A673 (cell line): ENCODE data around the gene COG7. TPM values are rescaled to one million over a fixed set of nuclear protein-coding genes. Genes with fewer than 3 reads are reported as not detected.

Experiments
- BruUV-seq: library from RNA; stranded (reverse); fragments of 400-500 nt; replicated peaks from 2 replicates; lab custom pipeline; 2021; lab: Mats Ljungman, UMichigan
- CTCF ChIA-PET: fragments of 300-600 bp; sonication (Branson Sonifier 250); formaldehyde crosslinking; loops from one replicate; lab custom pipeline; 2022; ENCODE audit warnings: antibody characterized with exemption; lab: Charles Lee
- POLR2A ChIA-PET: fragments of 300-600 bp; sonication (Branson Sonifier 250); formaldehyde crosslinking; loops from one replicate; lab custom pipeline; 2022; ENCODE audit warnings: antibody characterized with exemption; ENCODE audit not compliant: low non-redundant PET; lab: Charles Lee
- DNase-seq: peaks from one replicate; pipeline ENCODE4 v3.0.0-alpha.2; 2015; ENCODE audit warnings: low spot score
- H3K27ac ChIP-seq: fragments of 200-600 bp; sonication (generic); 2 replicates; pipeline ENCODE4 v1.5.1; 2016; ENCODE audit warnings: mixed run types, low read depth, mild to moderate bottlenecking, mixed read lengths, antibody characterized with exemption, low read length; ENCODE audit not compliant: poor library complexity, severe bottlenecking
- H3K27me3 ChIP-seq: fragments of 200-600 bp; sonication (generic); replicated peaks from 2 replicates; pipeline ENCODE4 v1.6.1; 2017; ENCODE audit warnings: mixed run types, low read depth, mild to moderate bottlenecking, mixed read lengths, antibody characterized with exemption, low read length; ENCODE audit not compliant: insufficient read depth, poor library complexity
- H3K36me3 ChIP-seq: fragments of 200-600 bp; sonication (generic); 2 replicates; pipeline ENCODE4 v1.6.1; 2016; ENCODE audit warnings: mixed run types, mild to moderate bottlenecking, mixed read lengths, antibody characterized with exemption, low read length; ENCODE audit not compliant: insufficient read depth, poor library complexity, severe bottlenecking
- H3K4me1 ChIP-seq: fragments of 200-600 bp; sonication (generic); 2 replicates; pipeline ENCODE4 v1.6.1; 2017; ENCODE audit warnings: mixed run types, mild to moderate bottlenecking, mixed read lengths, antibody characterized with exemption, low read length; ENCODE audit not compliant: insufficient read depth, poor library complexity, severe bottlenecking
- H3K4me3 ChIP-seq: fragments of 200-600 bp; sonication (generic); 2 replicates; pipeline ENCODE4 v1.5.1; 2016; ENCODE audit warnings: low read depth, mixed run types, mild to moderate bottlenecking, mixed read lengths, low read length; ENCODE audit not compliant: poor library complexity, severe bottlenecking
- H3K9me3 ChIP-seq: fragments of 200-600 bp; sonication (generic); 2 replicates; pipeline ENCODE4 v1.6.1; 2016; ENCODE audit warnings: mixed run types, low read depth, mild to moderate bottlenecking, mixed read lengths, antibody characterized with exemption, low read length; ENCODE audit not compliant: poor library complexity, severe bottlenecking
- EZH2 ChIP-seq: fragments of 200-600 bp; sonication (generic); IDR thresholded peaks from 2 replicates; pipeline ENCODE4 v1.6.1; 2017; ENCODE audit warnings: borderline replicate concordance, low read depth, mild to moderate bottlenecking, mixed read lengths, antibody characterized with exemption, low read length; ENCODE audit not compliant: poor library complexity, severe bottlenecking
- intact Hi-C: fragments of 100-400 bp; cut with micrococcal nuclease; formaldehyde crosslinking; loops from one replicate; pipeline ENCODE4 v1.10.0; 2022; ENCODE audit not compliant: unreplicated experiment
- total RNA-seq: library from RNA; stranded (reverse); gene quantifications from 2 replicates; pipeline ENCODE4 v1.2.3, GENCODE V29; 2021
- TF ChIP-seq, protein P1 (sequence below): fragments of 300-800, 200-600 bp; sonication (generic); conservative IDR thresholded peaks from 2 replicates; pipeline ENCODE4 v1.5.1; 2017; ENCODE audit warnings: low read depth, mild to moderate bottlenecking, antibody characterized with exemption, low read length, moderate library complexity, mixed read lengths

The COG7 gene
- total RNA-seq, 1 experiment from 2014 or later, result 33.8 TPM

DNA sequence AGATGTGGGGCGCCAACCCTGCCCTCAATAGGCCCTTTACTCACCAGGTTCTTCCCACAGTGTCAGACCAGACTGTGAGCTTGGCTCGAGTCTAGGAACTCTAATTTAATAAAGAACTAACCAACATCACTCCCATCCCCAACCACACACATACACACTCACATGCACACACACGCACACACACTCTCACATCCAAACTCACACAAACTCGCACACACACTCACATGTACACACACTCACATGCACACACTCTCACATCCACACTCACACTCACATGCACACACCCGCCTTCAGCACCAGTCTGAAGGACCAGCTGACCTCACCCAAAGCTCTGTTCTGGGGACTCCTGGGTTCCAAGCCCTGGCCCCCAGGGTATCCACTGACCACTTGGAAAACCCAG lies 63.8 kb downstream of the COG7 start:
- DNase-seq, result no peak
- ChIA-PET POLR2A (no interaction called here), CTCF (interaction anchor here (0.6 kb wide), 2 partner anchors 40 to 168 kb away, joined by 3 to 6 read pairs; partner anchors contain the start of gene UBFD1)
- no TSS peak for BruUV-seq
- Histone ChIP-seq H3K27me3 (no peaks in the 10 kb centered on the region), H3K4me1 (no peaks in the 10 kb centered on the region), H3K9me3 (no peaks in the 10 kb centered on the region), H3K4me3 (no peak overlapping the region), H3K27ac (no peak overlapping the region), H3K36me3 (peaks cover 20% of the 10 kb centered on the region)
- intact Hi-C loops, result no loop called here
- TF ChIP-seq, protein P1, sequence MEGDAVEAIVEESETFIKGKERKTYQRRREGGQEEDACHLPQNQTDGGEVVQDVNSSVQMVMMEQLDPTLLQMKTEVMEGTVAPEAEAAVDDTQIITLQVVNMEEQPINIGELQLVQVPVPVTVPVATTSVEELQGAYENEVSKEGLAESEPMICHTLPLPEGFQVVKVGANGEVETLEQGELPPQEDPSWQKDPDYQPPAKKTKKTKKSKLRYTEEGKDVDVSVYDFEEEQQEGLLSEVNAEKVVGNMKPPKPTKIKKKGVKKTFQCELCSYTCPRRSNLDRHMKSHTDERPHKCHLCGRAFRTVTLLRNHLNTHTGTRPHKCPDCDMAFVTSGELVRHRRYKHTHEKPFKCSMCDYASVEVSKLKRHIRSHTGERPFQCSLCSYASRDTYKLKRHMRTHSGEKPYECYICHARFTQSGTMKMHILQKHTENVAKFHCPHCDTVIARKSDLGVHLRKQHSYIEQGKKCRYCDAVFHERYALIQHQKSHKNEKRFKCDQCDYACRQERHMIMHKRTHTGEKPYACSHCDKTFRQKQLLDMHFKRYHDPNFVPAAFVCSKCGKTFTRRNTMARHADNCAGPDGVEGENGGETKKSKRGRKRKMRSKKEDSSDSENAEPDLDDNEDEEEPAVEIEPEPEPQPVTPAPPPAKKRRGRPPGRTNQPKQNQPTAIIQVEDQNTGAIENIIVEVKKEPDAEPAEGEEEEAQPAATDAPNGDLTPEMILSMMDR, result no peak
- no peak for TF ChIP-seq EZH2

DNA sequence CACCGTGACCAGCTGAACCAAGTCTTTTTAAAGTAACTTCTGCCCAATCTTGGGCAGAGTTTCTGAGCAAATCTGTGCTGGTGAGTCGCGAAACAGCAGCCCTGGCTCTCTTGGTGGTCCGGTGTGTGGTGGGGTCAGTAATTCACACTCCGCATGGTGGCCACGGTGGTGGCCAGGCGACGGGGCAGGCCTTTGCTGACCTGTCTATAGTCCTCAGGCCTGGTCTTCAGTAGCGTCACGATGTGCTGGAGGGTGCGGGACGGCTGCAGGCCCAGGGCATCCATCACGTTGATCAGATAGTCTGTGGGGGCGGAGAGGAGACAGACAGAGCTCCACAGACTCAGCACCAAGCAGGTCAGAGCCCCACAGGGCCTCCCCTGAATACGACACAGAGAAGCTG lies 64.2 kb downstream of the COG7 start:
- no peak for DNase-seq
- Histone ChIP-seq H3K4me3 (no peak overlapping the region), H3K36me3 (peaks cover 20% of the 10 kb centered on the region), H3K27ac (no peak overlapping the region), H3K27me3 (no peaks in the 10 kb centered on the region), H3K4me1 (no peaks in the 10 kb centered on the region), H3K9me3 (no peaks in the 10 kb centered on the region)
- BruUV-seq, result no TSS peak
- TF ChIP-seq, protein P1, result no peak
- no peak for TF ChIP-seq EZH2
- ChIA-PET POLR2A (no interaction called here), CTCF (interaction anchor here (0.6 kb wide), 2 partner anchors 39 to 169 kb away, joined by 3 to 6 read pairs; partner anchors contain the start of gene UBFD1)
- intact Hi-C loops, result no loop called here

DNA sequence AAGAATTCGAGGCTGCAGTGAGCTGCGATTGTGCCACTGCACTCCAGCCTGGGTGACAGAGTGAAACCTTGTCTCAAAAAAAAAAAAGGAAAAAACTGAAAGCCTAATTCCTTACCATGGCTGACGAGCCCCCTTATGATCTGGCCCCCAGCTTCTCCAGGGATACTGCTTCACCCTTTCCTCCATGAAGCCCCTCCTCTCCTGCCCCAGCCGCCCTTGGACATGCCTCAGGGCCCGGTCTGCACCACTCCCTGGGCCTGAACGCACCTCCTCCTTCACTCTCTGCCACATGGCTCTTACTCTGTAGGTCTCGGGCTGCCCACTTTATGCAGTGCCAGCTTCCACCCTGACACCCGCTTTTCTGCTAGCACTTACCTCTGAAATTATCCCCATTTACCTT lies 65.3 kb downstream of the COG7 start:
- BruUV-seq, result no TSS peak
- no peaks in the 10 kb centered on the region for H3K27me3 ChIP-seq
- TF ChIP-seq, protein P1, result no peak
- no peak for TF ChIP-seq EZH2
- H3K27ac ChIP-seq, result no peak overlapping the region
- H3K36me3 ChIP-seq, result peaks cover 13% of the 10 kb centered on the region
- no peak for DNase-seq
- ChIA-PET POLR2A (no interaction called here), CTCF (no interaction called here)
- H3K4me1 ChIP-seq, result no peaks in the 10 kb centered on the region
- H3K4me3 ChIP-seq, result no peak overlapping the region
- H3K9me3 ChIP-seq, result no peaks in the 10 kb centered on the region
- intact Hi-C loops, result no loop called here
